Activated CD4-positive, alpha-beta T cell treated with anti-CD3 and anti-CD28 coated beads, Interleukin-2, amount 10 ng/mL, durations not matched to agents 24 days and 14 days (primary cell): ENCODE measurements around the gene ADGRG4. TPM values are rescaled to one million over a fixed set of nuclear protein-coding genes. Genes with fewer than 3 reads are reported as not detected.

Experiments
- DNase-seq: peaks from one replicate; pipeline ENCODE4 v3.0.0; 2022
- H3K27ac Mint-ChIP-seq: one replicate; pipeline ENCODE4 v1.8.0; 2022; ENCODE audit warnings: mild to moderate bottlenecking, mixed read lengths
- H3K27me3 Mint-ChIP-seq: one replicate; pipeline ENCODE4 v1.8.0; 2022; ENCODE audit warnings: mixed read lengths
- H3K36me3 Mint-ChIP-seq: one replicate; pipeline ENCODE4 v1.8.0; 2022; ENCODE audit warnings: low read depth, mild to moderate bottlenecking, mixed read lengths
- H3K4me1 Mint-ChIP-seq: one replicate; pipeline ENCODE4 v1.8.0; 2021; ENCODE audit warnings: mixed read lengths
- H3K4me3 Mint-ChIP-seq: one replicate; pipeline ENCODE4 v1.8.0; 2022; ENCODE audit warnings: mild to moderate bottlenecking, moderate library complexity, mixed read lengths
- H3K9me3 Mint-ChIP-seq: one replicate; pipeline ENCODE4 v1.8.0; 2021; ENCODE audit warnings: mixed read lengths
- intact Hi-C: fragments of 100-400 bp; cut with micrococcal nuclease; formaldehyde crosslinking; loops from one replicate; pipeline ENCODE4 v1.15.1; 2023
- total RNA-seq: library from RNA; stranded (reverse); gene quantifications from 2 replicates; pipeline ENCODE4 v1.2.3, GENCODE V29; 2022

Gene ADGRG4
- total RNA-seq, 1 donor from 2014 or later, result not detected

- no peaks in the 10 kb centered on the region for H3K36me3 Mint-ChIP-seq
- no peak overlapping the region for H3K4me3 Mint-ChIP-seq
- H3K27me3 Mint-ChIP-seq, result no peaks in the 10 kb centered on the region
- DNase-seq, result no peak
- H3K27ac Mint-ChIP-seq, result no peak overlapping the region
- no peaks in the 10 kb centered on the region for H3K4me1 Mint-ChIP-seq
- intact Hi-C loops, result no loop called here
- H3K9me3 Mint-ChIP-seq, result no peaks in the 10 kb centered on the region
Measured at GRCh38 chrX:136319600-136319999, 18.8 kb downstream of the ADGRG4 start.

- Mint-ChIP-seq H3K4me3 (no peak overlapping the region), H3K4me1 (no peaks in the 10 kb centered on the region), H3K9me3 (no peaks in the 10 kb centered on the region), H3K27ac (no peak overlapping the region), H3K27me3 (no peaks in the 10 kb centered on the region), H3K36me3 (no peaks in the 10 kb centered on the region)
- intact Hi-C loops, result no loop called here
- DNase-seq, result no peak
Measured at GRCh38 chrX:136321532-136321931, 20.8 kb downstream of the ADGRG4 start.

DNA sequence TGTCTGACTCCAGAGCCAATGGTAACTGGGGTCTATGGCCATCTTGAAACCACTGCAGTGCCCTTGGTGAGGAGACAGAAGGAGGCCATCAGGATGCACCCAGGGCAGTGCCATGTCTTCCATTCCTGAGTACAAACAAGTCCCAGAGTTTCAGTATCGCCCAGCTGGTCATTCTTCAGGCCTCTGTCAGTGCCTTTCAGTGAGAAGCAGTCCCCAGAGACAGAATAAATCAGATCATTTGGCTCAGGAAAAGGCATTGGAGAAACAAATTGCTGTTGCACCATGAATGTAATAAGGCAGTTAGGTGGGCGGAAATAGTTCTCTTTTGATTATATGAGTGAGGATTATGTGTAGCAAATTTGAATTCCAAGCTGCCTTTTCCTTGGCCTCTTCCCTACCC, 21.3 kb downstream of the ADGRG4 start:
- H3K27me3 Mint-ChIP-seq, result no peaks in the 10 kb centered on the region
- no peak for DNase-seq
- no peak overlapping the region for H3K27ac Mint-ChIP-seq
- no peaks in the 10 kb centered on the region for H3K4me1 Mint-ChIP-seq
- no peaks in the 10 kb centered on the region for H3K36me3 Mint-ChIP-seq
- H3K9me3 Mint-ChIP-seq, result no peaks in the 10 kb centered on the region
- H3K4me3 Mint-ChIP-seq, result no peak overlapping the region
- intact Hi-C loops, result no loop called here

- H3K27ac Mint-ChIP-seq, result no peak overlapping the region
- no peak for DNase-seq
- no peaks in the 10 kb centered on the region for H3K9me3 Mint-ChIP-seq
- intact Hi-C loops, result no loop called here
- no peak overlapping the region for H3K4me3 Mint-ChIP-seq
- no peaks in the 10 kb centered on the region for H3K36me3 Mint-ChIP-seq
- no peaks in the 10 kb centered on the region for H3K4me1 Mint-ChIP-seq
- peaks cover 2% of the 10 kb centered on the region for H3K27me3 Mint-ChIP-seq
Measured at GRCh38 chrX:136325377-136325776, 24.6 kb downstream of the ADGRG4 start.

GRCh38 chrX:136328933-136329332, 28.2 kb downstream of the ADGRG4 start:
- DNase-seq, result no peak
- no peak overlapping the region for H3K4me3 Mint-ChIP-seq
- H3K4me1 Mint-ChIP-seq, result no peaks in the 10 kb centered on the region
- intact Hi-C loops, result no loop called here
- H3K27ac Mint-ChIP-seq, result no peak overlapping the region
- H3K9me3 Mint-ChIP-seq, result no peaks in the 10 kb centered on the region
- H3K36me3 Mint-ChIP-seq, result no peaks in the 10 kb centered on the region
- H3K27me3 Mint-ChIP-seq, result peaks cover 2% of the 10 kb centered on the region

- no peak overlapping the region for H3K4me3 Mint-ChIP-seq
- DNase-seq, result no peak
- intact Hi-C loops, result no loop called here
- H3K36me3 Mint-ChIP-seq, result no peaks in the 10 kb centered on the region
- no peaks in the 10 kb centered on the region for H3K4me1 Mint-ChIP-seq
- H3K27me3 Mint-ChIP-seq, result peaks cover 11% of the 10 kb centered on the region
- no peak overlapping the region for H3K27ac Mint-ChIP-seq
- H3K9me3 Mint-ChIP-seq, result no peaks in the 10 kb centered on the region
Measured at GRCh38 chrX:136336623-136337022, 35.9 kb downstream of the ADGRG4 start.

DNA sequence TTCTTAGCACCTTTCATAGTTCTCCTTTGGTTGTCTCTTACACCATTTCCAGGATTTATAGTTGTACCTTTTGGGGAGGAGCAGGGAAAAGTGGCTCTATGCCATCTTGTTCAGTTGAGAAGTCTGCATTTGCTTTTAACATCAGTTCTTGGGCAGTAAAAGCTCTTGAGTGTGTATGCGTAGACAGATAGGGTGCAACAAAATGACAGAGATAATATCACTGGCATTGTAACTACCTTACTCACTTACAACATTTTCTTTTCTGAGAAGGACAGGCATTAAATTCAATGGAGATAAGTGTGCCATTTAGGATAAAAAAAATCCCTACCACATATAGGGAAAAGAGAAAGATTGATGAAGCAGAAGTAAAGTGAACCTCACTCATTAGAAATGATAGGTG, 38.9 kb downstream of the ADGRG4 start:
- no peak overlapping the region for H3K27ac Mint-ChIP-seq
- peaks cover 15% of the 10 kb centered on the region for H3K27me3 Mint-ChIP-seq
- H3K4me1 Mint-ChIP-seq, result no peaks in the 10 kb centered on the region
- no peak for DNase-seq
- no peaks in the 10 kb centered on the region for H3K36me3 Mint-ChIP-seq
- peaks cover 3% of the 10 kb centered on the region for H3K9me3 Mint-ChIP-seq
- H3K4me3 Mint-ChIP-seq, result no peak overlapping the region
- intact Hi-C loops, result no loop called here

GRCh38 chrX:136344320-136344719, 43.6 kb downstream of the ADGRG4 start:
- DNase-seq, result no peak
- intact Hi-C loops, result no loop called here
- H3K36me3 Mint-ChIP-seq, result no peaks in the 10 kb centered on the region

DNA sequence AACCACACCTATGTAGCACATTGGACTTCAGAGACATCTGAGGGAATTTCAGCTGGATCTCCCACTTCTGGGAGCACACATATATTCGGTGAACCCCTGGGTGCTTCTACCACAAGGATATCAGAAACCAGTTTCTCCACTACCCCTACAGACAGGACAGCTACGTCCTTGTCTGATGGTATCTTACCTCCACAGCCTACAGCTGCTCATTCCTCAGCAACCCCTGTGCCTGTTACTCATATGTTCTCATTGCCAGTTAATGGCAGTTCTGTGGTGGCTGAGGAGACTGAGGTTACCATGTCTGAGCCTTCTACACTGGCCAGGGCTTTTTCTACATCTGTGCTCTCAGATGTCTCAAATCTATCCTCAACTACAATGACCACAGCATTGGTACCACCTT, 45.7 kb downstream of the ADGRG4 start:
- peaks cover 6% of the 10 kb centered on the region for H3K27me3 Mint-ChIP-seq
- DNase-seq, result no peak
- no peak overlapping the region for H3K4me3 Mint-ChIP-seq
- H3K36me3 Mint-ChIP-seq, result no peaks in the 10 kb centered on the region
- intact Hi-C loops, result no loop called here
- no peaks in the 10 kb centered on the region for H3K4me1 Mint-ChIP-seq
- no peak overlapping the region for H3K27ac Mint-ChIP-seq
- H3K9me3 Mint-ChIP-seq, result peaks cover 5% of the 10 kb centered on the region

More at GRCh38 chrX:136344320-136344719, 43.6 kb downstream of the ADGRG4 start:
- H3K9me3 Mint-ChIP-seq, result peaks cover 5% of the 10 kb centered on the region
- peaks cover 16% of the 10 kb centered on the region for H3K27me3 Mint-ChIP-seq
- no peak overlapping the region for H3K27ac Mint-ChIP-seq
- H3K4me1 Mint-ChIP-seq, result no peaks in the 10 kb centered on the region
- no peak overlapping the region for H3K4me3 Mint-ChIP-seq

- intact Hi-C loops, result no loop called here
- Mint-ChIP-seq H3K4me1 (no peaks in the 10 kb centered on the region), H3K27me3 (peaks cover 6% of the 10 kb centered on the region), H3K27ac (no peak overlapping the region), H3K9me3 (peaks cover 5% of the 10 kb centered on the region), H3K36me3 (no peaks in the 10 kb centered on the region), H3K4me3 (no peak overlapping the region)
- DNase-seq, result no peak
Measured at GRCh38 chrX:136347706-136348105, 46.9 kb downstream of the ADGRG4 start.

GRCh38 chrX:136353526-136354093, 52.8 kb downstream of the ADGRG4 start:
- no peaks in the 10 kb centered on the region for H3K9me3 Mint-ChIP-seq
- H3K27me3 Mint-ChIP-seq, result peaks cover 2% of the 10 kb centered on the region
- H3K27ac Mint-ChIP-seq, result no peak overlapping the region
- no peaks in the 10 kb centered on the region for H3K4me1 Mint-ChIP-seq
- no peaks in the 10 kb centered on the region for H3K36me3 Mint-ChIP-seq
- no peak overlapping the region for H3K4me3 Mint-ChIP-seq
- no peak for DNase-seq
- intact Hi-C loops, result no loop called here

- Mint-ChIP-seq H3K4me1 (no peaks in the 10 kb centered on the region), H3K27me3 (peaks cover 3% of the 10 kb centered on the region), H3K27ac (no peak overlapping the region), H3K36me3 (no peaks in the 10 kb centered on the region), H3K9me3 (no peaks in the 10 kb centered on the region), H3K4me3 (no peak overlapping the region)
- no peak for DNase-seq
- intact Hi-C loops, result no loop called here
Measured at GRCh38 chrX:136354201-136354600, 53.4 kb downstream of the ADGRG4 start.

DNA sequence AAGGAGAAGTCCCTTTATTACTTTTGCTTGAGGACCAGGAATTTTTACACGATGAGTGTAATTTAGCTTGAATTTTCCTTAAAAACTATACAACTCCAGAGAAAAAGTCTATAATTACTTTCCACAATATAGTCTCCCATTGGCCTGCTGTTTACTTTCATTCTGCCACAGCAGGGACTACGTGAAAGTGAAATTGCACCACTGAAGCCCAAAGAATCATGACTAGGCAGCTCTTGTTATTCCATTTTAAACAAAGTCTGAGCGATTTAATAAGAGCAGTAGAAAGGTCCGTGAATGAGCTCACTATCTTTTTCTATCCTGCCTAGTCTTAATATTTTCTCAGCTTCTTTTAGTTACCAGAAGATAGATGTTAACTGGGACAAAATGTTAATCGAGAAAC, 68.6 kb downstream of the ADGRG4 start:
- intact Hi-C loops, result no loop called here
- H3K36me3 Mint-ChIP-seq, result no peaks in the 10 kb centered on the region
- peaks cover 10% of the 10 kb centered on the region for H3K27me3 Mint-ChIP-seq
- no peaks in the 10 kb centered on the region for H3K9me3 Mint-ChIP-seq
- no peaks in the 10 kb centered on the region for H3K4me1 Mint-ChIP-seq
- no peak overlapping the region for H3K27ac Mint-ChIP-seq
- H3K4me3 Mint-ChIP-seq, result no peak overlapping the region
- no peak for DNase-seq

DNA sequence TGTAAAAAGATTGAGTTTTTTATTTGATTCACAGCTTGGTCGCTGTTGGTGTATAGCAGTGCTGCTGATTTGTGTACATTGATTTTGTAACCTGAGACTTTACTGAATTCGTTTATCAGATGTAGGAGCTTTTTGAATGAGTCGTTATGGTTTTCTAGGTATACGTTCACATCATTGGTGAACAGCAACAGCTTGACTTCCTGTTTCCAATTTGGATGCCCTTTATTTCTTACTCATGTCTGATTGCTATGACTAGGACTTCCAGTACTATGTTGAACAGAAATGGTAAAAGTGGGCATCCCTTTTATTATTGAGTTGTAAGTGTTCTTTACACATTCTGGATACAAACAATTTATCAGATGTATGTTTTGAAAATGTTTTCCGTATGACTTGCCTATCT, 76.0 kb downstream of the ADGRG4 start:
- H3K9me3 Mint-ChIP-seq, result peaks cover 4% of the 10 kb centered on the region
- intact Hi-C loops, result no loop called here
- no peak for DNase-seq
- H3K36me3 Mint-ChIP-seq, result no peaks in the 10 kb centered on the region
- no peak overlapping the region for H3K4me3 Mint-ChIP-seq
- H3K4me1 Mint-ChIP-seq, result no peaks in the 10 kb centered on the region
- H3K27ac Mint-ChIP-seq, result no peak overlapping the region
- H3K27me3 Mint-ChIP-seq, result peaks cover 8% of the 10 kb centered on the region

DNA sequence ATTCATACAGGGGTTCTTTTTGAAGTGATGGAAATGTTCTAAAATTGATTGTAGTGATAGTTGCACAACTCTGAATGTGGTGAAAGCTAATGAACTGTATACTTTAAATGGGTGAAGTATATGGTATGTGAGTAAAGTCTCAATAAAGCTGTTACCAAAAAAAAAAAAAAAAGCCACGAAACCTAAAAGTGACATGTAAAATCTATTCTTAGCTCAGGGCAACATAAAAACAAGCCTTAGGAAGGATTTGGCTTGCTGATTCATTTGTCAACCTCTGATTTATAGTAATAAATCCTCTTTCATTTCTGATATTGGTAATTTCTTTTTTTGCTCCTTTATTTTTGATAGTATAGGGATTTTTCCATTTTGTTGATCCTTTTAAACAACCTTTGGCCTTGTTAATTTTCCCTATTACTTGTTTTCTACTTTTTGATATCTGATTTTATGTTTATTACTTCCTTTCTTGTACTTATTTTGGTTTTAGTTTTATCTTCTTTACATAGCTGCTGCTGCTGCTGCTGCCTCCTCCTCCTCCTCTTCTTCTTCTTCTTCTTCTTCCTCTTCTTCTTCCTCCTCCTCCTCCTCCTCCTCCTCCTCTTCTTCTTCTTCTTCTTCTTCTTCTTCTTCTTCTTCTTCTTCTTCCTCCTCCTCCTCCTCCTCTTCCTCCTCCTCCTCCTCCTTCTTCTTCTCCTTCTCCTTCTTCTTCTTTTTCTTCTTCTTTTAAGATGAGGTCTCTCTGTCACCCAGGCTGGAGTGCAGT, 79.4 kb downstream of the ADGRG4 start:
- no peaks in the 10 kb centered on the region for H3K36me3 Mint-ChIP-seq
- no peak overlapping the region for H3K27ac Mint-ChIP-seq
- H3K4me3 Mint-ChIP-seq, result no peak overlapping the region
- H3K4me1 Mint-ChIP-seq, result no peaks in the 10 kb centered on the region
- H3K27me3 Mint-ChIP-seq, result peaks cover 10% of the 10 kb centered on the region
- no peak for DNase-seq
- intact Hi-C loops, result no loop called here
- H3K9me3 Mint-ChIP-seq, result peaks cover 4% of the 10 kb centered on the region
